Sigmoid colon (tissue), 7 donors: ENCODE results near the gene PNISR. TPM values are rescaled to one million over a fixed set of nuclear protein-coding genes. Genes with fewer than 3 reads are reported as not detected.
A peak's percentile ranks its signal among the peaks of the same experiment; 100 is the strongest.

Experiments
- DNase-seq: peaks from one replicate; pipeline ENCODE4 v3.0.0-alpha.2; 2019
- H3K27ac ChIP-seq, 4 donors: fragments of 200-600 bp; sonication (generic); one replicate each; pipeline ENCODE4 v1.5.1; 2016 to 2019; ENCODE audit warnings: mild to moderate bottlenecking in 1 of 4
- H3K27me3 ChIP-seq, 3 donors: fragments of 200-600 bp; sonication (generic); one replicate each; pipeline ENCODE4 v1.5.1; 2019; ENCODE audit warnings: mild to moderate bottlenecking in 1 of 3
- H3K36me3 ChIP-seq, 4 donors: fragments of 200-600 bp; sonication (generic); one replicate each; pipeline ENCODE4 v1.5.1; 2016 to 2019
- H3K4me1 ChIP-seq, 4 donors: fragments of 200-600 bp; sonication (generic); one replicate each; pipeline ENCODE4 v1.5.1; 2017 to 2019
- H3K4me3 ChIP-seq, 4 donors: fragments of 200-600 bp; sonication (generic); one replicate each; pipeline ENCODE4 v1.5.1; 2017 to 2019; ENCODE audit warnings: mild to moderate bottlenecking in 2 of 4, moderate library complexity in 1 of 4
- H3K9me3 ChIP-seq, 4 donors: fragments of 200-600 bp in 3 of 4; sonication (generic) in 3 of 4; one replicate each; pipeline versions ENCODE4 v1.5.1 to v1.6.1; 2013 to 2019
- CTCF ChIP-seq, 4 experiments: fragments of 450-650 bp in 3 of 4; fragments of 200-600 bp in 1 of 4; IDR thresholded peaks; one replicate each; pipeline ENCODE4 v1.5.1; 2016 to 2019; ENCODE audit warnings: antibody characterized with exemption in 4 of 4, mild to moderate bottlenecking in 3 of 4, moderate library complexity in 2 of 4
- EP300 ChIP-seq, 4 donors: sonication (generic); formaldehyde crosslinking; IDR thresholded peaks; one replicate each; pipeline ENCODE4 v1.6.1; 2017; ENCODE audit warnings: antibody characterized with exemption in 4 of 4
- POLR2A ChIP-seq, 2 donors: fragments of 450-650 bp; IDR thresholded peaks; one replicate each; pipeline ENCODE4 v1.6.1; 2016; ENCODE audit warnings: antibody characterized with exemption in 2 of 2, mild to moderate bottlenecking in 2 of 2, moderate library complexity in 2 of 2
- POLR2AphosphoS5 ChIP-seq, 4 donors: sonication (generic); formaldehyde crosslinking; IDR thresholded peaks; one replicate each; pipeline ENCODE4 v1.6.1; 2017; ENCODE audit warnings: antibody characterized with exemption in 4 of 4
- WGBS, 2 donors: extraction: QIAGEN DNeasy Blood & Tissue Kit; methylation state at CpG; one replicate each; pipeline ENCODE4 v1.1.7; 2013; 5-methylcytosine and 5-hydroxymethylcytosine counted together
- intact Hi-C: fragments of 100-400 bp; cut with DNase I; formaldehyde crosslinking; loops from one replicate; pipeline ENCODE4 v1.15.1; 2023
- polyA plus RNA-seq, 3 donors: library from polyadenylated mRNA; stranded (reverse); fragments of 200-250 nt; gene quantifications; one replicate each; pipeline ENCODE4 v1.2.3, GENCODE V29; 2013
- total RNA-seq, 4 donors: library from RNA; depleted of rRNA; stranded (reverse); fragments of >200 nt; gene quantifications; one replicate each; pipeline ENCODE4 v1.1.0, GENCODE V29; 2016
- donor health status: healthy with polysubstance abuse.
- donor health status: Bipolar disorder and iron deficiency.
- donor health status: healthy.

PNISR gene
- total and polyA plus RNA-seq, 7 donors, result 9.5 to 253 (median 135) TPM

DNA sequence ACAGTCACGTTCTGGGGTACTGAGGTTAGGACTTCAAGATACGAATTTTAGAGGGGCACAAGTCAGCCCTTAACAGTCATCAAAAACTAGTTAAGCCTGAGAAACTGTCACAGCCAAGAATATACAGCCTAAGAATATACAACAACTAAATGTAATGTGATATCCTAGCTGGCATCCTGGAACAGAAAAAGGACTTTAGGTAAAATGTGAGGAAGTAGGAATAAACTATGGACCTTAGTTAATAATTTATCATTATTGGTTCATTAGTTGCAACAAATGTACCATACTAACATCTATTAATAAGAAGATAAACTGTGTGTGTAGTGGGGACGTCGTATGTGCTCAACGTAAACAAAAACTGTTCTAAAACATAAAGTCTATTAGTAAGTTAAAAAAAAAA is 1.1 kb downstream of the PNISR start:
- peak overlapping the region; percentile 92 to 97 (median 96) for H3K27ac ChIP-seq
- 33 to 62% methylated on average over 5 of the region's 5 CpGs for WGBS, 2 donors
- TF ChIP-seq EP300 (IDR thresholded peaks at IDR 0.05) (no peak), POLR2AphosphoS5 (IDR thresholded peaks at IDR 0.05) (no peak), POLR2A (IDR thresholded peaks at IDR 0.05) (no peak), CTCF (IDR thresholded peaks at IDR 0.05) (no peak)
- no peak for DNase-seq
- H3K4me1 ChIP-seq, result peaks cover 0 to 76% (median 61%) of the 10 kb centered on the region in 4 donors
- intact Hi-C loops, result loop anchor here (2.0 kb wide), 1 partner anchor 89 kb away; no protein-coding TSS in a partner anchor
- no peaks in the 10 kb centered on the region for H3K27me3 ChIP-seq
- H3K4me3 ChIP-seq, result peak overlapping the region; percentile 70 to 90 (median 78)
- no peaks in the 10 kb centered on the region for H3K9me3 ChIP-seq
- no peaks in the 10 kb centered on the region for H3K36me3 ChIP-seq

GRCh38 chr6:99422912-99423311 is 2.2 kb downstream of the PNISR start:
- intact Hi-C loops, result no loop called here
- DNase-seq, result no peak
- H3K27ac ChIP-seq, result no peak overlapping the region
- H3K36me3 ChIP-seq, result no peaks in the 10 kb centered on the region
- peaks cover 0 to 82% (median 68%) of the 10 kb centered on the region in 4 donors for H3K4me1 ChIP-seq
- peak overlapping the region in 1 of 4 donors; percentile 70 for H3K4me3 ChIP-seq
- TF ChIP-seq POLR2A (IDR thresholded peaks at IDR 0.05) (no peak), CTCF (IDR thresholded peaks at IDR 0.05) (no peak), POLR2AphosphoS5 (IDR thresholded peaks at IDR 0.05) (no peak), EP300 (IDR thresholded peaks at IDR 0.05) (no peak)
- 76 to 82% methylated on average over 6 of the region's 6 CpGs for WGBS, 2 donors
- H3K27me3 ChIP-seq, result no peaks in the 10 kb centered on the region
- H3K9me3 ChIP-seq, result no peaks in the 10 kb centered on the region

- peaks cover 2 to 87% (median 71%) of the 10 kb centered on the region in 4 donors for H3K4me1 ChIP-seq
- WGBS, 2 donors, result 65 to 80% methylated on average over 9 of the region's 9 CpGs
- no peak for DNase-seq
- H3K36me3 ChIP-seq, result no peaks in the 10 kb centered on the region
- H3K4me3 ChIP-seq, result no peak overlapping the region
- no peaks in the 10 kb centered on the region for H3K27me3 ChIP-seq
- H3K27ac ChIP-seq, result no peak overlapping the region
- intact Hi-C loops, result no loop called here
- no peaks in the 10 kb centered on the region for H3K9me3 ChIP-seq
- TF ChIP-seq POLR2A (IDR thresholded peaks at IDR 0.05) (no peak), EP300 (IDR thresholded peaks at IDR 0.05) (no peak), CTCF (IDR thresholded peaks at IDR 0.05) (no peak), POLR2AphosphoS5 (IDR thresholded peaks at IDR 0.05) (no peak)
Measured at GRCh38 chr6:99416892-99417767, 8.0 kb downstream of the PNISR start.

- no peak overlapping the region for H3K4me3 ChIP-seq
- peaks cover 2 to 87% (median 71%) of the 10 kb centered on the region in 4 donors for H3K4me1 ChIP-seq
- TF ChIP-seq CTCF (IDR thresholded peaks at IDR 0.05) (no peak), POLR2AphosphoS5 (IDR thresholded peaks at IDR 0.05) (no peak), POLR2A (IDR thresholded peaks at IDR 0.05) (no peak), EP300 (IDR thresholded peaks at IDR 0.05) (no peak)
- intact Hi-C loops, result no loop called here
- DNase-seq, result no peak
- H3K9me3 ChIP-seq, result no peaks in the 10 kb centered on the region
- no peak overlapping the region for H3K27ac ChIP-seq
- WGBS, 2 donors, result 77 to 88% methylated on average over 2 of the region's 2 CpGs
- no peaks in the 10 kb centered on the region for H3K36me3 ChIP-seq
- no peaks in the 10 kb centered on the region for H3K27me3 ChIP-seq
Measured at GRCh38 chr6:99416226-99416625, 8.9 kb downstream of the PNISR start.
